ENCODE measurements around the gene RGS10. TPM values are rescaled to one million over a fixed set of nuclear protein-coding genes. Genes with fewer than 3 reads are reported as not detected.

The RGS10 gene
- total RNA-seq, 1 experiment from 2014 or later: 7.2 TPM

DNA sequence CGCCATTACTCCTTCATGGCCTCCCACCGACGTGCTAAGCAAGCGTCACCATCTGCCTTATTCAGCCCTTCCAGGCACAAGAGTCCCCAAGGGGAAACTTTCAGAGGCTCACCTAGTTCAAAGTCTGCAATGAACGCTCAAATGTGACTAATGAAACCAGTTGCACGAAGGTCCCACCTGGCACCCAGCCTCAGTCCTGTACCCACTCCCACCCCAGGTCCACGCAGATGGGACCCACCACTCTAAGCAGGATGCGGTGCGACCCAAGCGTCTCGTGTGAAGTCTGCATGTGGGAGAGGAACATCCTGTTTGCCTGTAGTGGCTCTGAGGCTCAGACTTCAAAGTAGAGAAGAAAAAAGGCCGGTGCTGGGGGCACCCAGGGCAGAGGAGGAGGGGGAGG, 40.3 kb downstream of the RGS10 start:
- Histone ChIP-seq H3K27me3 (ENCODE audit: control insufficient read depth, insufficient read depth, low read length) (no peaks in the 10 kb centered on the region), H3K36me3 (replicated peaks; ENCODE audit: control insufficient read depth, insufficient read depth, low read length) (no peaks in the 10 kb centered on the region), H3K4me3 (ENCODE audit: insufficient read depth, low read depth, low read length) (no peak overlapping the region)
- no peak for DNase-seq

- Histone ChIP-seq H3K27me3 (ENCODE audit: control insufficient read depth, insufficient read depth, low read length) (no peaks in the 10 kb centered on the region), H3K4me3 (ENCODE audit: insufficient read depth, low read depth, low read length) (no peak overlapping the region), H3K36me3 (replicated peaks; ENCODE audit: control insufficient read depth, insufficient read depth, low read length) (no peaks in the 10 kb centered on the region)
- no peak for DNase-seq
Observed at GRCh38 chr10:119501690-119502089, 40.8 kb downstream of the RGS10 start.

DNA sequence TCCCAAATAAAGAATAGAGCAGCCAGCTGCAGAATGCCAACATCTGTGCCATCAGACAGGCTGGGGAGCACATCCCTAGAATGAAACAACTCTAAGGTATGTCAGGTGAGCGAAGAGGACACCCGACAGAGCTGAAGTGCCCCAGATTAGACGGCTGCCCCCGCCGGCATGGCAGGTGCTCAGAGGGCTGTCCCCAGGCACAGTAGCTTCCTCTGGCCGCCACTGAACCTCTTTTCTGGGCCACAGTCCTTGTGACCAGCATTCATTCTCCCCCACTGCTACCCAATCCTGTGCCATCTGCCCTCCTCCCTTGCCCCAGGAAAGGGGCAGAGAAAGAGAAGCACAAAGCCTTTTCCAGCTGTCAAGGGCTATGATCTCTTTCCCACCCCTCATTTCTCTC, 41.7 kb downstream of the RGS10 start:
- Histone ChIP-seq H3K36me3 (replicated peaks; ENCODE audit: control insufficient read depth, insufficient read depth, low read length) (no peaks in the 10 kb centered on the region), H3K4me3 (ENCODE audit: insufficient read depth, low read depth, low read length) (no peak overlapping the region), H3K27me3 (ENCODE audit: control insufficient read depth, insufficient read depth, low read length) (no peaks in the 10 kb centered on the region)
- no peak for DNase-seq

- DNase-seq: no peak
- H3K36me3 ChIP-seq (replicated peaks; ENCODE audit: control insufficient read depth, insufficient read depth, low read length): no peaks in the 10 kb centered on the region
- no peak overlapping the region for H3K4me3 ChIP-seq (ENCODE audit: insufficient read depth, low read depth, low read length)
- H3K27me3 ChIP-seq (ENCODE audit: control insufficient read depth, insufficient read depth, low read length): no peaks in the 10 kb centered on the region
Observed at GRCh38 chr10:119500123-119500795, 42.3 kb downstream of the RGS10 start.

- Histone ChIP-seq H3K27me3 (ENCODE audit: control insufficient read depth, insufficient read depth, low read length) (no peaks in the 10 kb centered on the region), H3K4me3 (ENCODE audit: insufficient read depth, low read depth, low read length) (no peak overlapping the region), H3K36me3 (replicated peaks; ENCODE audit: control insufficient read depth, insufficient read depth, low read length) (no peaks in the 10 kb centered on the region)
- no peak for DNase-seq
Observed at GRCh38 chr10:119499677-119500002, 42.9 kb downstream of the RGS10 start.

DNA sequence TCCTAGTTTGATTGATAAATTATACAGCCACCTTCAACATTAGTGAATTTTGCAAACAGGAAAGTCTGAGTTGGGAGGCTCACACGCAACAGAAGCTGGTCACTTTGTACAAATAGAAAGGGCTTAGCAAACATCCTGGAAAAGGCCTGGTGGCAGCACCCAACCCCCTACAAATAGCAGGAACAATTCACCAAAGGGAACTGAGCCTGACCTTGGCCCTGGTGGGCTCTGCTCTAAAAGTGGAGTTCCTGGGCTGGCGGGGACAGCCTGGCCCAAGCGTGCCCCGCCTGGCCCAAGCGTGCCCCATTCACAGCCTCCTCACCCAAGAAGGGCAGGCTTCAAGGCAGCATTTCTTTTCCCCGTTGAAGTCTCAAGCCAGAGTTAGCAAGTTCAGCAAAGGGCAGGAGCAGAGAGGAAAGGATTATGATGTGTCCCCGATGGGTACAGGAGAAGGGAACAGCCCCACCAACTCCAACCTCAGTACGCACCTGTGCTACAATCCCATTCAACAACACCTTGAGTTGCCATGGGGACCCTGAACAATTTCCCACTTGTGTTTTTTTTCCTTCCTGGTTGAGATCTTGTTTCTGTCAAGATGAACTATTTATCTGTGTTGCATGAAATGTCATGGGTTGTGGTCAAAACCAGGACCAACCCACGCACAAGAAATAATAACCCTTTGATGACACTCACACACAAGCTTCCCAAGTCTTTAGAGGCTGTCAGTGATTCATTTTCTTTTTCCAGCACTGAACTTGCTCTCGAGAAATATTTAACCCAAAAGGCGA, 43.4 kb downstream of the RGS10 start:
- no peak overlapping the region for H3K4me3 ChIP-seq (ENCODE audit: insufficient read depth, low read depth, low read length)
- no peaks in the 10 kb centered on the region for H3K36me3 ChIP-seq (replicated peaks; ENCODE audit: control insufficient read depth, insufficient read depth, low read length)
- no peaks in the 10 kb centered on the region for H3K27me3 ChIP-seq (ENCODE audit: control insufficient read depth, insufficient read depth, low read length)
- DNase-seq: no peak

- Histone ChIP-seq H3K4me3 (ENCODE audit: insufficient read depth, low read depth, low read length) (no peak overlapping the region), H3K36me3 (replicated peaks; ENCODE audit: control insufficient read depth, insufficient read depth, low read length) (no peaks in the 10 kb centered on the region), H3K27me3 (ENCODE audit: control insufficient read depth, insufficient read depth, low read length) (no peaks in the 10 kb centered on the region)
- DNase-seq: no peak
Observed at GRCh38 chr10:119497243-119497642, 45.3 kb downstream of the RGS10 start.

GRCh38 chr10:119496273-119496672, 46.2 kb downstream of the RGS10 start:
- Histone ChIP-seq H3K36me3 (replicated peaks; ENCODE audit: control insufficient read depth, insufficient read depth, low read length) (no peaks in the 10 kb centered on the region), H3K27me3 (ENCODE audit: control insufficient read depth, insufficient read depth, low read length) (no peaks in the 10 kb centered on the region), H3K4me3 (ENCODE audit: insufficient read depth, low read depth, low read length) (no peak overlapping the region)
- no peak for DNase-seq

GRCh38 chr10:119495545-119495944, 47.0 kb downstream of the RGS10 start:
- H3K36me3 ChIP-seq (replicated peaks; ENCODE audit: control insufficient read depth, insufficient read depth, low read length): no peaks in the 10 kb centered on the region
- H3K27me3 ChIP-seq (ENCODE audit: control insufficient read depth, insufficient read depth, low read length): no peaks in the 10 kb centered on the region
- no peak for DNase-seq
- H3K4me3 ChIP-seq (ENCODE audit: insufficient read depth, low read depth, low read length): no peak overlapping the region

- no peak overlapping the region for H3K4me3 ChIP-seq (ENCODE audit: insufficient read depth, low read depth, low read length)
- no peaks in the 10 kb centered on the region for H3K27me3 ChIP-seq (ENCODE audit: control insufficient read depth, insufficient read depth, low read length)
- no peaks in the 10 kb centered on the region for H3K36me3 ChIP-seq (replicated peaks; ENCODE audit: control insufficient read depth, insufficient read depth, low read length)
- DNase-seq: no peak
Observed at GRCh38 chr10:119495021-119495505, 47.5 kb downstream of the RGS10 start.

DNA sequence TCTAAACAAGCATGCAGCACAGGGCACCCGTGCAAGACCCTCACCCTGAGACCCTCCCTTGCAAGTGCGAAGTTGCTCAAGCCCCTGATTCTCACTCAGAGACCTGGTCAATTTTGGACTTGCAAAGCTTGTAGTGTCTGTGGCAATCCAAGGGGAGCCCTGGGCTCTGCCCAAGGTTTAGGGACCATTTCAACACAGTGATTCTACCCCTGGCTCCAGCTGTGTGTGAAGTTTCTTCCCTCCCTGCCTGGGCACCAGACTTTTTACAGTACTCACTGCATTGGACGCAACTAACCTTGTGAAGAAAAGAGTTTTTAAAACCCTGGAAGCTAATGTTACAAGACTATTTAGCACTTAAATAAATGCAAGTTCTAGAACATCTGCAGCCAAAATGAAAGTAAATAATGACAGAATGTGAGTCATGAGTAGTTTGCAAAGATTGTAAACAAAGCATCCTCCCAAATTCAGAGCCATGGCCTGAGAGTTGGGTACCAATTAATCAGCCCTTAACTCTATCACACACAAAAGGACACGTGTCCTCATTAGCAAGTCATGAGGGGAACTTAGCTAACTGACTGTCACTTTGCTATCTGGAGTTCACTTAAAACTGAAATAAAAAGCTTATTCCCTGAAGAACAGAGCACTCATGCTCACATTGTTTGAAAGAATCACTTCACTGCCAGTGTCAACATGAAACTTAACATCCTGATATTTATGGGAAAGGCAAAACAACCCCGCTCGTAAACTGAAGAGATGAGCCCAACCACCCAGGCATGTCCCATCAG, 48.1 kb downstream of the RGS10 start:
- Histone ChIP-seq H3K36me3 (replicated peaks; ENCODE audit: control insufficient read depth, insufficient read depth, low read length) (no peaks in the 10 kb centered on the region), H3K27me3 (ENCODE audit: control insufficient read depth, insufficient read depth, low read length) (no peaks in the 10 kb centered on the region), H3K4me3 (ENCODE audit: insufficient read depth, low read depth, low read length) (no peak overlapping the region)
- no peak for DNase-seq

- Histone ChIP-seq H3K36me3 (replicated peaks; ENCODE audit: control insufficient read depth, insufficient read depth, low read length) (no peaks in the 10 kb centered on the region), H3K4me3 (ENCODE audit: insufficient read depth, low read depth, low read length) (no peak overlapping the region), H3K27me3 (ENCODE audit: control insufficient read depth, insufficient read depth, low read length) (no peaks in the 10 kb centered on the region; the same call in 1 of the 2 replicates)
- DNase-seq: no peak
Observed at GRCh38 chr10:119493155-119493554, 49.4 kb downstream of the RGS10 start.

DNA sequence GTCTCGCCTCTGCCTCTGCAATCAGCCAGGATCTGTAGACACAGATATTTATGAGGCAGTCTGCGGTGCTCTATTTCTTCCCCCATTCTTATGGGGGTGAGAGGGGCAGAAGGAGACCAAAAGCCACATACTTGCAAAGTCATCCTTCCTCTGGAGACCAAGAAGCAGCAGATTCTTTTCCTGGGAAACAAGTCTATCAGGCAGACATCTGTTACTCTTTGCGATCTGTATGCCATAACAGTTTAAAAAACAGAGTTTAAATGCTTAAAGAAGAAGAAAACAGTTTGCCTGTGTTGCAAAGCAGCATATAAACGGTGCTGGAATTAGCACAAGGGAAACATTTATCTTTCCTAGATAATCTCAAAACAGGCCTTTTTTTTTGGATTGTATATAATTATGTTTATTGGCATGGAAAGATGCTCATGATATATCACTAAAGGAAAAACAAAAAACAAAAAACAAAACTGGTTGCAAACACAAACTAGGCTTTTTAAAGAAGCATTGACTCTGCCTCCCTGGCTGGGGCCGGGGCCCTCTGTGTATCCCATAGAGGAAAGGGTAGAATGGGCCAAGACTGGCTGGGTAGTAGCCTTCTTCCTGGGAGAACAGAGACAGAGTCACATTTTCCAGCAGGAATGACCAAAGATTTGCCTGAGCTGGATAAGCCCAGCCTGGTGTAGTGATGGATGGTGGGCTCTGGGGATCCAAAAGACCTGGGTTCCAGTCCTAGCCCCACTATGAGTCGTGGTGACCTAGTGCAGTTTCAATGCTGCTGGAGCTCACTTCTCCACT, 50.4 kb downstream of the RGS10 start:
- Histone ChIP-seq H3K4me3 (ENCODE audit: insufficient read depth, low read depth, low read length) (no peak overlapping the region), H3K27me3 (ENCODE audit: control insufficient read depth, insufficient read depth, low read length) (no peaks in the 10 kb centered on the region; the same call in 1 of the 2 replicates), H3K36me3 (replicated peaks; ENCODE audit: control insufficient read depth, insufficient read depth, low read length) (no peaks in the 10 kb centered on the region)
- no peak for DNase-seq

GRCh38 chr10:119489991-119490326, 52.6 kb downstream of the RGS10 start:
- no peak for DNase-seq
- H3K4me3 ChIP-seq (ENCODE audit: insufficient read depth, low read depth, low read length): no peak overlapping the region

More at GRCh38 chr10:119489991-119490326, 52.6 kb downstream of the RGS10 start:
- no peaks in the 10 kb centered on the region for H3K36me3 ChIP-seq (replicated peaks; ENCODE audit: control insufficient read depth, insufficient read depth, low read length)
- peaks cover 3% of the 10 kb centered on the region; the same call in 1 of the 2 replicates for H3K27me3 ChIP-seq (ENCODE audit: control insufficient read depth, insufficient read depth, low read length)
